Measurements from ENCODE around the gene AFP. TPM values are rescaled to one million over a fixed set of nuclear protein-coding genes. Genes with fewer than 3 reads are reported as not detected.

The AFP gene
- total and polyA plus RNA-seq, 2 of the 4 experiments (the other 2 are of a cell fraction): 0.87 to 1.3 TPM

DNA sequence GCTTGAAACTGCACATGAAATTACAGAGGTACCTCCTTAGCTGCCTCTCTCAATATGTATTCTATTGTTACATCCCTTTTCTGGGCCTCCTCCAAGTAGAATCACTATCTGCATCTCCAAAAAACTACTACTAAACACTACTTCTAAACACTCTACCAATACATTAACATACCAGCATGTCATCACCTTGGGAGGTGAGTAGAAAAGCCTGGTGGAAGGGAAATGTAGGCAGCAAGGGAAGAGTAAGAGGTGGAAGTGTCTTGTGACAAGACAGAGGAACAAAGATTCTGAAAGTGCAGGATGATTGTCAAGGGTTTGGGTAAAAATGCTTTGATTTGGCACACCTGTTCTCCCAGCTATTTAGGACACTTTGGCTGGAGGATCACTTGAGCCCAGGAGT, 49.1 kb downstream of the AFP start:
- Histone ChIP-seq H4K20me1 (ENCODE audit: insufficient read depth, low read length) (no peaks in the 10 kb centered on the region), H4K91ac (ENCODE audit: insufficient read depth, low read depth, low read length) (no peak overlapping the region), H2AFZ (replicated peaks; ENCODE audit: low read length, poor library complexity) (no peak overlapping the region), H3K9me1 (ENCODE audit: insufficient read depth, low read length) (no peaks in the 10 kb centered on the region), H3K4me1 (ENCODE audit: control insufficient read depth, insufficient read depth, low read length) (no peaks in the 10 kb centered on the region), H3K9ac (ENCODE audit: low read depth, low read length) (no peak overlapping the region), H2BK15ac (ENCODE audit: low read depth, low read length) (no peak overlapping the region), H4K8ac (ENCODE audit: low read depth in 2 of 2, low read length in 2 of 2) (no peak overlapping the region), H2AK9ac (replicated peaks; ENCODE audit: low read depth, low read length, poor library complexity) (no peak overlapping the region), H3K9me3 (ENCODE audit: control insufficient read depth, insufficient read depth, low read length) (no peaks in the 10 kb centered on the region), H2AK5ac (ENCODE audit: low read depth, low read length) (no peak overlapping the region), H3K36me3 (ENCODE audit: control insufficient read depth, insufficient read depth, low read length) (no peaks in the 10 kb centered on the region), H3K79me1 (ENCODE audit: low read depth in 1 of 2, low read length in 2 of 2) (no peaks in the 10 kb centered on the region), H3K56ac (ENCODE audit: extremely low read depth, insufficient read depth, low read length) (no peak overlapping the region), H2BK120ac (ENCODE audit: low read depth, low read length) (no peak overlapping the region), H3K18ac (ENCODE audit: low read depth, low read length) (no peak overlapping the region), H3K4me3 (ENCODE audit: insufficient read depth, low read depth, low read length) (no peak overlapping the region), H3K27me3 (ENCODE audit: control insufficient read depth, insufficient read depth, low read length) (no peaks in the 10 kb centered on the region; the same call in 1 of the 2 replicates), H3K4me2 (ENCODE audit: low read depth, low read length) (no peak overlapping the region), H3K14ac (replicated peaks; ENCODE audit: low read depth, low read length) (no peak overlapping the region), H3K27ac (ENCODE audit: insufficient read depth, low read length) (no peak overlapping the region), H2BK20ac (ENCODE audit: low read depth, low read length) (no peak overlapping the region), H3K4ac (ENCODE audit: low read depth, low read length) (no peak overlapping the region), H3K23ac (ENCODE audit: low read depth, low read length) (no peak overlapping the region), H4K5ac (ENCODE audit: low read depth, low read length) (no peak overlapping the region), H2BK5ac (ENCODE audit: low read depth, low read length, poor library complexity, severe bottlenecking) (no peak overlapping the region)
- in situ Hi-C loops (cut with MboI; ENCODE audit: low sequenced_read_pairs): no loop called here
- TF ChIP-seq RFX5 (IDR thresholded peaks at IDR 0.05; ENCODE audit: low read depth, low read length): no peak
- TF ChIP-seq CHD1 (IDR thresholded peaks at IDR 0.05; ENCODE audit: low read depth, low read length): no peak
- no peak for TF ChIP-seq MAFK (IDR thresholded peaks at IDR 0.05; ENCODE audit: low read depth, low read length)
- no peak for TF ChIP-seq MAZ (IDR thresholded peaks at IDR 0.05; ENCODE audit: borderline replicate concordance, low read depth, low read length)
- TF ChIP-seq RCOR1 (IDR thresholded peaks at IDR 0.05; ENCODE audit: insufficient replicate concordance, low read length): no peak
- no peak for TF ChIP-seq CEBPB (IDR thresholded peaks at IDR 0.05; ENCODE audit: low read depth, low read length)
- TF ChIP-seq NFE2L2 (IDR thresholded peaks at IDR 0.05; ENCODE audit: low read depth, low read length): no peak
- TF ChIP-seq, protein P1, sequence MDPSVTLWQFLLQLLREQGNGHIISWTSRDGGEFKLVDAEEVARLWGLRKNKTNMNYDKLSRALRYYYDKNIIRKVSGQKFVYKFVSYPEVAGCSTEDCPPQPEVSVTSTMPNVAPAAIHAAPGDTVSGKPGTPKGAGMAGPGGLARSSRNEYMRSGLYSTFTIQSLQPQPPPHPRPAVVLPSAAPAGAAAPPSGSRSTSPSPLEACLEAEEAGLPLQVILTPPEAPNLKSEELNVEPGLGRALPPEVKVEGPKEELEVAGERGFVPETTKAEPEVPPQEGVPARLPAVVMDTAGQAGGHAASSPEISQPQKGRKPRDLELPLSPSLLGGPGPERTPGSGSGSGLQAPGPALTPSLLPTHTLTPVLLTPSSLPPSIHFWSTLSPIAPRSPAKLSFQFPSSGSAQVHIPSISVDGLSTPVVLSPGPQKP (IDR thresholded peaks at IDR 0.05; ENCODE audit: borderline replicate concordance, low read depth, low read length): no peak
- TF ChIP-seq SMC3 (IDR thresholded peaks at IDR 0.05; ENCODE audit: low read depth, low read length): no peak
- TF ChIP-seq, protein P2, sequence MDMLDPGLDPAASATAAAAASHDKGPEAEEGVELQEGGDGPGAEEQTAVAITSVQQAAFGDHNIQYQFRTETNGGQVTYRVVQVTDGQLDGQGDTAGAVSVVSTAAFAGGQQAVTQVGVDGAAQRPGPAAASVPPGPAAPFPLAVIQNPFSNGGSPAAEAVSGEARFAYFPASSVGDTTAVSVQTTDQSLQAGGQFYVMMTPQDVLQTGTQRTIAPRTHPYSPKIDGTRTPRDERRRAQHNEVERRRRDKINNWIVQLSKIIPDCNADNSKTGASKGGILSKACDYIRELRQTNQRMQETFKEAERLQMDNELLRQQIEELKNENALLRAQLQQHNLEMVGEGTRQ (IDR thresholded peaks at IDR 0.05; ENCODE audit: low read depth, low read length): no peak
- no peak for TF ChIP-seq BHLHE40 (IDR thresholded peaks at IDR 0.05; ENCODE audit: low read depth, low read length)
- TF ChIP-seq RAD21 (IDR thresholded peaks at IDR 0.05; ENCODE audit: low read length): no peak
- TF ChIP-seq FOS (IDR thresholded peaks at IDR 0.05; ENCODE audit: low read depth, low read length): no peak
- TF ChIP-seq MXI1 (IDR thresholded peaks at IDR 0.05; ENCODE audit: borderline replicate concordance, low read depth, low read length): no peak
- TF ChIP-seq, protein P3, sequence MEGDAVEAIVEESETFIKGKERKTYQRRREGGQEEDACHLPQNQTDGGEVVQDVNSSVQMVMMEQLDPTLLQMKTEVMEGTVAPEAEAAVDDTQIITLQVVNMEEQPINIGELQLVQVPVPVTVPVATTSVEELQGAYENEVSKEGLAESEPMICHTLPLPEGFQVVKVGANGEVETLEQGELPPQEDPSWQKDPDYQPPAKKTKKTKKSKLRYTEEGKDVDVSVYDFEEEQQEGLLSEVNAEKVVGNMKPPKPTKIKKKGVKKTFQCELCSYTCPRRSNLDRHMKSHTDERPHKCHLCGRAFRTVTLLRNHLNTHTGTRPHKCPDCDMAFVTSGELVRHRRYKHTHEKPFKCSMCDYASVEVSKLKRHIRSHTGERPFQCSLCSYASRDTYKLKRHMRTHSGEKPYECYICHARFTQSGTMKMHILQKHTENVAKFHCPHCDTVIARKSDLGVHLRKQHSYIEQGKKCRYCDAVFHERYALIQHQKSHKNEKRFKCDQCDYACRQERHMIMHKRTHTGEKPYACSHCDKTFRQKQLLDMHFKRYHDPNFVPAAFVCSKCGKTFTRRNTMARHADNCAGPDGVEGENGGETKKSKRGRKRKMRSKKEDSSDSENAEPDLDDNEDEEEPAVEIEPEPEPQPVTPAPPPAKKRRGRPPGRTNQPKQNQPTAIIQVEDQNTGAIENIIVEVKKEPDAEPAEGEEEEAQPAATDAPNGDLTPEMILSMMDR (conservative IDR thresholded peaks at IDR 0.05; ENCODE audit: low read depth, low read length): no peak
- no peak for TF ChIP-seq POLR2A (IDR thresholded peaks at IDR 0.05; ENCODE audit: low read depth, low read length)
- dilution Hi-C loops (cut with HindIII; ENCODE audit: low sequenced_read_pairs, unreplicated experiment): no loop called here
- CTCF ChIA-PET: no interaction called here
- DNase-seq (no peak), ATAC-seq (ENCODE audit: low read depth) (no peak)
- intact Hi-C loops (cut with micrococcal nuclease): no loop called here
- POLR2A ChIA-PET (ENCODE audit: unreplicated experiment): no interaction called here
- no TSS peak for BruUV-seq (replicated peaks)
